Adrenal gland (tissue), 5 donors: ENCODE results near the gene CDC5L.

ENCODE experiments used
- CTCF ChIP-seq, 6 experiments: fragments of 450-650 bp in 4 of 6; fragments of 200-600 bp in 2 of 6; sonication (generic) in 1 of 6; IDR thresholded peaks; 1 replicate in 5 of 6; 2 replicates in 1 of 6; pipeline versions ENCODE4 v1.5.1 to v1.8.0; 2016 to 2021; ENCODE audit warnings: antibody characterized with exemption in 6 of 6, mild to moderate bottlenecking in 2 of 6, moderate library complexity in 1 of 6
- POLR2A ChIP-seq, 2 donors: fragments of 450-650 bp; IDR thresholded peaks; one replicate each; pipeline ENCODE4 v1.6.1; 2017; ENCODE audit warnings: antibody characterized with exemption in 2 of 2, mild to moderate bottlenecking in 2 of 2, moderate library complexity in 1 of 2
- donor health status: DM: no; HTN: no; CAD: no.

- TF ChIP-seq CTCF (IDR thresholded peaks at IDR 0.05) (no peak), POLR2A (IDR thresholded peaks at IDR 0.05) (no peak)
These were observed 12.4 kb upstream of the CDC5L start for GRCh38 chr6:44375071-44375470.
